ENCODE data around the gene FREM3.

DNA sequence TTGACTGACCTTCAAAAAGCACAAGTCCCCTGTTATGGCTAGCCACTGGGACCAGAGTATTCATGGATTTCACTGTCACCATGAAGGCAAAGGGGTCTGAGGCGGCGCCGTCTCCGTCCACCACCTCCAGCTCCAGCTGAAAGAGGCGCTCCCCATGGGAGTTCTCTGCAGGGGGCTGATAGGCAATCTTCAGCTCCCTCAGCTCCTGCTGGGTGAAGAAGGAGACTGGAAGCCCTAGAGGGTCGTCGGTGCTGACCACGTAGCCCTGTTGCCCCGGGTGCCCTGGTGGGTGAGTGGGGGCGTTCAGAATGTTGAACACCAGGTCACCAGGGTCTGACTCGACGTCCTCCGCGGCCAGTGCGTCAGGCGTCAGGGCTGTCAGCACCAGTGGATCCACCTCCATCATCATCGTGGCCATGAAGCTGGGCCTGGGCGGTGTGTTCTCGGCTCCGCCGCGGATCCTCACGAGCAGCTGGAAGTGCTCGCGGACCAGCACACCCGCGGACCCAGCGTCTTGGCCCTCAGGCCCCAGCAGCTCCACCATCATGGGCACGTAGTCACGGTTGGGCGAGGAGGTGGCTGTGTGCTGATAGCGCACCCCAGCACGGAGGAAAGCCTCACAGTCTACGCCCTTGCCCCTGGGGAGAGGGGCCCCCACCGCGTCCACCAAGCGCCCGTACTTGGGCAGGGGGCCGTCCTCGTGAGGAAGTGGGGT is 987 bp downstream of the FREM3 start:
- TF ChIP-seq, protein P1, sequence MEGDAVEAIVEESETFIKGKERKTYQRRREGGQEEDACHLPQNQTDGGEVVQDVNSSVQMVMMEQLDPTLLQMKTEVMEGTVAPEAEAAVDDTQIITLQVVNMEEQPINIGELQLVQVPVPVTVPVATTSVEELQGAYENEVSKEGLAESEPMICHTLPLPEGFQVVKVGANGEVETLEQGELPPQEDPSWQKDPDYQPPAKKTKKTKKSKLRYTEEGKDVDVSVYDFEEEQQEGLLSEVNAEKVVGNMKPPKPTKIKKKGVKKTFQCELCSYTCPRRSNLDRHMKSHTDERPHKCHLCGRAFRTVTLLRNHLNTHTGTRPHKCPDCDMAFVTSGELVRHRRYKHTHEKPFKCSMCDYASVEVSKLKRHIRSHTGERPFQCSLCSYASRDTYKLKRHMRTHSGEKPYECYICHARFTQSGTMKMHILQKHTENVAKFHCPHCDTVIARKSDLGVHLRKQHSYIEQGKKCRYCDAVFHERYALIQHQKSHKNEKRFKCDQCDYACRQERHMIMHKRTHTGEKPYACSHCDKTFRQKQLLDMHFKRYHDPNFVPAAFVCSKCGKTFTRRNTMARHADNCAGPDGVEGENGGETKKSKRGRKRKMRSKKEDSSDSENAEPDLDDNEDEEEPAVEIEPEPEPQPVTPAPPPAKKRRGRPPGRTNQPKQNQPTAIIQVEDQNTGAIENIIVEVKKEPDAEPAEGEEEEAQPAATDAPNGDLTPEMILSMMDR (IDR thresholded peaks at IDR 0.05): no peak
- TF ChIP-seq EP300 (IDR thresholded peaks at IDR 0.05): no peak

All from suprapubic skin (tissue), 3 donors.